GM23338 (cell line): ENCODE data around the gene LRCH4. TPM values are rescaled to one million over a fixed set of nuclear protein-coding genes. Genes with fewer than 3 reads are reported as not detected.

Experiments
- ATAC-seq: fragments of 200-7000 bp; cut with Tn5 transposase; 3 replicates; pipeline ENCODE4 v1.9.1; 2020
- DNase-seq: peaks from one replicate; pipeline ENCODE4 v3.0.0-alpha.2; 2015; ENCODE audit warnings: low spot score
- H2AFZ ChIP-seq: fragments of 200-600 bp; sonication (generic); 2 replicates; pipeline ENCODE4 v1.8.0; 2016; ENCODE audit warnings: antibody characterized with exemption, mild to moderate bottlenecking, moderate library complexity
- H3F3A ChIP-seq: fragments of 200-600 bp; sonication (generic); replicated peaks from 2 replicates; pipeline ENCODE4 v1.8.0; 2017; ENCODE audit warnings: antibody characterized with exemption, mixed run types, low read depth
- H3K27ac ChIP-seq: fragments of 200-600 bp; sonication (generic); 2 replicates; pipeline ENCODE4 v1.6.1; 2016; ENCODE audit warnings: low read depth
- H3K27me3 ChIP-seq: fragments of 200-600 bp; sonication (generic); 2 replicates; pipeline ENCODE4 v1.8.0; 2016; ENCODE audit warnings: mild to moderate bottlenecking, mixed run types, moderate library complexity; ENCODE audit not compliant: insufficient read depth
- H3K36me3 ChIP-seq: fragments of 200-600 bp; sonication (generic); 2 replicates; pipeline ENCODE4 v1.8.0; 2016; ENCODE audit warnings: mild to moderate bottlenecking; ENCODE audit not compliant: insufficient read depth
- H3K4me1 ChIP-seq: fragments of 200-600 bp; sonication (generic); 2 replicates; pipeline ENCODE4 v1.8.0; 2016; ENCODE audit warnings: mild to moderate bottlenecking, moderate library complexity; ENCODE audit not compliant: insufficient read depth
- H3K4me2 ChIP-seq: fragments of 200-600 bp; sonication (generic); 2 replicates; pipeline ENCODE4 v1.7.1; 2017; ENCODE audit warnings: mixed run types
- H3K4me3 ChIP-seq: fragments of 200-600 bp; sonication (generic); 2 replicates; pipeline ENCODE4 v1.6.1; 2016; ENCODE audit warnings: mixed run types
- H3K79me2 ChIP-seq: fragments of 200-600 bp; sonication (generic); replicated peaks from 2 replicates; pipeline ENCODE4 v1.8.0; 2017; ENCODE audit warnings: mild to moderate bottlenecking; ENCODE audit not compliant: insufficient read depth
- H3K9me2 ChIP-seq: fragments of 200-600 bp; sonication (generic); 2 replicates; pipeline ENCODE4 v1.8.0; 2017; ENCODE audit not compliant: insufficient read depth
- H4K20me1 ChIP-seq: fragments of 200-600 bp; sonication (generic); replicated peaks from 2 replicates; pipeline ENCODE4 v1.8.0; 2017; ENCODE audit warnings: mild to moderate bottlenecking; ENCODE audit not compliant: insufficient read depth
- H3K27ac Mint-ChIP-seq: 2 replicates; pipeline ENCODE4 v1.8.0; 2020; ENCODE audit warnings: inconsistent platforms, mild to moderate bottlenecking, moderate library complexity, mixed read lengths
- H3K27me3 Mint-ChIP-seq: 3 replicates; pipeline ENCODE4 v1.8.0; 2022; ENCODE audit warnings: low read depth, mild to moderate bottlenecking, moderate library complexity, mixed read lengths, inconsistent platforms; ENCODE audit not compliant: insufficient read depth, poor library complexity
- H3K36me3 Mint-ChIP-seq: 3 replicates; pipeline ENCODE4 v1.8.0; 2021; ENCODE audit warnings: low read depth, mild to moderate bottlenecking, inconsistent platforms, moderate library complexity, mixed read lengths
- H3K4me1 Mint-ChIP-seq: 3 replicates; pipeline ENCODE4 v1.8.0; 2020; ENCODE audit warnings: mild to moderate bottlenecking, inconsistent platforms, mixed read lengths
- H3K4me3 Mint-ChIP-seq: 3 replicates; pipeline ENCODE4 v1.8.0; 2021; ENCODE audit warnings: moderate library complexity, mild to moderate bottlenecking, inconsistent platforms, mixed read lengths
- H3K9me3 Mint-ChIP-seq: 3 replicates; pipeline ENCODE4 v1.8.0; 2020; ENCODE audit warnings: moderate library complexity, mild to moderate bottlenecking, inconsistent platforms, mixed read lengths
- CREB1 ChIP-seq: fragments of 250-450 bp; sonication (Bioruptor Pico); IDR thresholded peaks from 2 replicates; pipeline ENCODE4 v1.5.0; 2020; ENCODE audit warnings: low read depth, mild to moderate bottlenecking, moderate library complexity
- EZH2phosphoT487 ChIP-seq: fragments of 200-600 bp; sonication (generic); IDR thresholded peaks from one replicate; pipeline ENCODE4 v1.8.1; 2018; ENCODE audit warnings: antibody characterized with exemption; ENCODE audit not compliant: unreplicated experiment
- JUNB ChIP-seq: IDR thresholded peaks from one replicate; pipeline ENCODE4 v1.6.1; 2016; ENCODE audit warnings: antibody characterized with exemption; ENCODE audit not compliant: unreplicated experiment
- NANOG ChIP-seq: IDR thresholded peaks from 2 replicates; pipeline ENCODE4 v1.6.1; 2016; ENCODE audit warnings: antibody characterized with exemption, borderline replicate concordance
- ZNF114 ChIP-seq: fragments of 250-450 bp; sonication (Bioruptor Pico); IDR thresholded peaks from 2 replicates; pipeline ENCODE4 v1.5.0; 2020; ENCODE audit warnings: mild to moderate bottlenecking, moderate library complexity
- ZNF462 ChIP-seq: fragments of 250-450 bp; sonication (Bioruptor Pico); IDR thresholded peaks from 2 replicates; pipeline ENCODE4 v1.5.0; 2020; ENCODE audit warnings: mild to moderate bottlenecking, moderate library complexity
- polyA plus RNA-seq: library from polyadenylated mRNA; unstranded; fragments of >200 nt; fragmentation: Nextera tagmentation; extraction: Ambion mirVana; gene quantifications from 2 replicates; pipeline ENCODE4 v1.2.1, GENCODE V29; 2016
- total RNA-seq: library from RNA; depleted of rRNA; stranded (reverse); fragments of >200 nt; shearing (Covaris generic); gene quantifications from 2 replicates; pipeline ENCODE4 v1.2.3, GENCODE V29; 2014

Gene LRCH4
- total and polyA plus RNA-seq, 2 experiments from 2014 or later, result 21.4 to 51.0 TPM

GRCh38 chr7:100573691-100574361, 12.1 kb downstream of the LRCH4 start, which contains the start of gene SAP25 (continued):
- TF ChIP-seq ZNF114 (CRISPR knock-in tag) (no peak), NANOG (no peak), ZNF462 (no peak), JUNB (no peak)

DNA sequence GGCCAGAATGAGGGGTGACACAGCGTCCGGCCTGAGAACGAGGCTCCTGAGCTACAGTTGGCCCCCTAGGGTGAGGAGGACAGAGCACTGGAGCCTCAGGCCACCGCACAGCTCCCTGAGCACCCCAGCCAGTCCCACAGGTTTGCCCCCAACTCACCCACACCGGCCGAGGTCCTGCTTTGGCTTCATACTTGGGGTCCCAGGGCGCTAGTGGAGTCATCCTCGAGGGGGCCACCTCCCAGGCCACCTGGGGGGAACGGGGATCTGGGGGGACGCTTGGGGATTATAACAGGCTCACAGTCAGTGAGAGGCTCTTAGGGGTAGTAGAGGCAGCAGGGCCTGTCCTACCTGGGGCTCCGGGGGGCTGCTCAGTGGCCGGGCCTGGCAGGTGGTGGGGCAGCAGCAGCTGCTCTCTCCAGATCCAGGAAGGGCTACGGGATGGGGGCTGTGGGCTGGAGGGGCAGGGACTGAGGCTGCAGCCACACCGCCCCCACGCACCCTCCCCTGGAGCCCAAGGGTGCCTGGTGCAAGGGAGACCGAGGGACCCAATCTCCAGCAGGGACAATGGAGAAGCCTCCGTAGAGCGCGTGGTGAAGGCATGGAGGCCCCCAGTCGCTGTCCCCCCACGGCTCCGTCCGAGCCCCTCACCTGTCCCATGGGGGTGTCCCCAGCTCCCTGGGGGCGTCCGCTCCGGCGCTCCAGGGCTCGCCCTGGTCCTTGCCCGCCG, 12.8 kb downstream of the LRCH4 start:
- H3K36me3 ChIP-seq, result peaks cover 5% of the 10 kb centered on the region; the same call in 1 of the 2 replicates
- Mint-ChIP-seq H3K36me3 (peaks cover 12% of the 10 kb centered on the region), H3K9me3 (no peaks in the 10 kb centered on the region), H3K27ac (no peak overlapping the region), H3K4me1 (peaks cover 29% of the 10 kb centered on the region), H3K27me3 (peaks cover 36% of the 10 kb centered on the region), H3K4me3 (no peak overlapping the region)
- no peak for TF ChIP-seq CREB1 (CRISPR knock-in tag)
- no peak for TF ChIP-seq EZH2phosphoT487
- no peak overlapping the region for H3K4me2 ChIP-seq
- H3K79me2 ChIP-seq, result no peaks in the 10 kb centered on the region
- no peaks in the 10 kb centered on the region for H4K20me1 ChIP-seq
- DNase-seq (no peak), ATAC-seq (no peak)
- no peak overlapping the region for H3K27ac ChIP-seq
- H3F3A ChIP-seq, result peaks cover 12% of the 10 kb centered on the region; the same call in 1 of the 2 replicates
- H2AFZ ChIP-seq, result no peak overlapping the region
- peaks cover 13% of the 10 kb centered on the region; the same call in 1 of the 2 replicates for H3K27me3 ChIP-seq
- no peak overlapping the region for H3K4me3 ChIP-seq
- no peaks in the 10 kb centered on the region for H3K9me2 ChIP-seq
- peaks cover 29% of the 10 kb centered on the region for H3K4me1 ChIP-seq
